ENCODE results near the gene TBC1D23. TPM values are rescaled to one million over a fixed set of nuclear protein-coding genes. Genes with fewer than 3 reads are reported as not detected.
"Not testable (repeated sequence)": the region's sequence is repeated elsewhere in the genome, so short reads cannot be mapped to it uniquely, and the experiment has no call there.

Gene TBC1D23
- polyA plus RNA-seq, 1 experiment = 65.7 TPM

DNA sequence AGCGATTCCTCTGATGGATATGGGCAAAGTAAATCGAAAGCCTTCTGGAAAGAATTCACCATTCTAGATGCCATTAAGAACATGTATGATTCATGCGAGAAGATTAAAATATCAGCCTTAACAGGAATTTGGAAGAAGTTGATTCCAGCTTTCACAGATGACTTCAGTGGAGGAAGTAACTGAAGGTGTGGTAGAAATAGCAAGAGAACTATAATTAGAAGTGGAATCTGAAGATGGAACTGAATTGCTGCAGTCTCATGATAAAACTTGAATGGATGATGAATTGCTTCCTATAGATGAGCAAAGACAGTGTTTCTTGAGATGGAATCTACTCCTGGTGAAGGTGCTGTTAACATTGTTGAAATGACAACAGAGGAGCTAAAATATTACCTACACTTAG lies 30.1 kb upstream of the TBC1D23 start:
- ChIA-PET CTCF (interaction anchor here (0.6 kb wide), 1 partner anchor 289 kb away, joined by 3 read pairs; no protein-coding TSS in a partner anchor), POLR2A (no interaction called here)
- H3K27ac ChIP-seq (ENCODE audit: low read depth, low read length) = no peak overlapping the region
- no peaks in the 10 kb centered on the region for H3K27me3 ChIP-seq (ENCODE audit: control insufficient read depth, insufficient read depth, low read length)
- TF ChIP-seq, protein P1, sequence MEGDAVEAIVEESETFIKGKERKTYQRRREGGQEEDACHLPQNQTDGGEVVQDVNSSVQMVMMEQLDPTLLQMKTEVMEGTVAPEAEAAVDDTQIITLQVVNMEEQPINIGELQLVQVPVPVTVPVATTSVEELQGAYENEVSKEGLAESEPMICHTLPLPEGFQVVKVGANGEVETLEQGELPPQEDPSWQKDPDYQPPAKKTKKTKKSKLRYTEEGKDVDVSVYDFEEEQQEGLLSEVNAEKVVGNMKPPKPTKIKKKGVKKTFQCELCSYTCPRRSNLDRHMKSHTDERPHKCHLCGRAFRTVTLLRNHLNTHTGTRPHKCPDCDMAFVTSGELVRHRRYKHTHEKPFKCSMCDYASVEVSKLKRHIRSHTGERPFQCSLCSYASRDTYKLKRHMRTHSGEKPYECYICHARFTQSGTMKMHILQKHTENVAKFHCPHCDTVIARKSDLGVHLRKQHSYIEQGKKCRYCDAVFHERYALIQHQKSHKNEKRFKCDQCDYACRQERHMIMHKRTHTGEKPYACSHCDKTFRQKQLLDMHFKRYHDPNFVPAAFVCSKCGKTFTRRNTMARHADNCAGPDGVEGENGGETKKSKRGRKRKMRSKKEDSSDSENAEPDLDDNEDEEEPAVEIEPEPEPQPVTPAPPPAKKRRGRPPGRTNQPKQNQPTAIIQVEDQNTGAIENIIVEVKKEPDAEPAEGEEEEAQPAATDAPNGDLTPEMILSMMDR (IDR thresholded peaks at IDR 0.05; ENCODE audit: low read depth, low read length) = no peak
- peaks cover 5% of the 10 kb centered on the region for H3K9me3 ChIP-seq (ENCODE audit: control insufficient read depth, insufficient read depth, low read length)
- DNase-seq (ENCODE audit: low read depth, low spot score) = no peak
- no peak overlapping the region for H3K4me3 ChIP-seq (ENCODE audit: low read depth, low read length)

DNA sequence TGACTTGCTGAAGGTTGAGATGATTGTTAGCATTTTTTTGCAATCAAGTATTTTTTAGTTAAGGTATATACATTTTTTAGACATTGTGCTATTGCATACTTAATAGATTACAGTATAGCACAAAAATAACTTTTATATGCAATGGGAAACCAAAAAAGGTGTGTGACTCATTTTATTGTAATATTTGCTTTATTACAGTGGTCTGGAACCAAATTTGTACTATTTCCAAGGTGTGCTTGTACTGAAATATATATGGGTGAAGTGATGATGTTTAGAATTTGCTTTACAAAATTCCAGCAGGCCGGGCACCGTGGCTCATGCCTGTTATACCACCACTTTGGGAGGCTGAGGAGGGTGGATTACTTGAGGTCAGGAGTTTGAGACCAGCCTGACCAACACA lies 29.1 kb upstream of the TBC1D23 start:
- Histone ChIP-seq H3K4me3 (ENCODE audit: low read depth, low read length) (no peak overlapping the region), H3K27me3 (ENCODE audit: control insufficient read depth, insufficient read depth, low read length) (no peaks in the 10 kb centered on the region), H3K9me3 (ENCODE audit: control insufficient read depth, insufficient read depth, low read length) (peaks cover 5% of the 10 kb centered on the region), H3K27ac (ENCODE audit: low read depth, low read length) (no peak overlapping the region)
- TF ChIP-seq, protein P1 (IDR thresholded peaks at IDR 0.05; ENCODE audit: low read depth, low read length) = no peak
- ChIA-PET CTCF (no interaction called here), POLR2A (no interaction called here)
- no peak for DNase-seq (ENCODE audit: low read depth, low spot score)

DNA sequence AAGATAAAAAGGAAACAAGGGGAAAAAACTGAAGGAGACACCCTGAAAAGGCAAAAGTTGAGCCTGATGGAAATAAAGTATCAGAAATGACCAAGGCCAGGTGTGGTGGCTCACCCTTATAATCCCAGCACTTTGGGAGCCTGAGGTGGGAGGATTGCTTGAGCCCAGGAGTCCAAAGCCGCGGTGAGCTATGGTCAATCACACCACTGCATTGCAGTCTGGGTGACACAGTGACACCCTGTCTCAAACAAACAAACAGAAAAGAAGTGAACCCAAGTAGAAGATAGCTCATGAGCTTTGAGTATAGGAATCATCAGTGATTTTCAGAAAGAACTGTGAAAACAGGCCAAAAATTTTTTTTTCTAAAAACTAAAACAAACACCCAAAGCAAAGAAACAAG lies 26.4 kb upstream of the TBC1D23 start:
- ChIA-PET CTCF (interaction anchor here (0.6 kb wide), 1 partner anchor 70 kb away, joined by 3 read pairs; no protein-coding TSS in a partner anchor), POLR2A (interaction anchor here (0.7 kb wide), 1 partner anchor 1348 kb away, joined by 8 read pairs; no protein-coding TSS in a partner anchor)
- no peak overlapping the region for H3K27ac ChIP-seq (ENCODE audit: low read depth, low read length)
- no peak for DNase-seq (ENCODE audit: low read depth, low spot score)
- no peaks in the 10 kb centered on the region for H3K27me3 ChIP-seq (ENCODE audit: control insufficient read depth, insufficient read depth, low read length)
- TF ChIP-seq, protein P1 (IDR thresholded peaks at IDR 0.05; ENCODE audit: low read depth, low read length) = no peak
- no peak overlapping the region for H3K4me3 ChIP-seq (ENCODE audit: low read depth, low read length)
- peaks cover 18% of the 10 kb centered on the region for H3K9me3 ChIP-seq (ENCODE audit: control insufficient read depth, insufficient read depth, low read length)

DNA sequence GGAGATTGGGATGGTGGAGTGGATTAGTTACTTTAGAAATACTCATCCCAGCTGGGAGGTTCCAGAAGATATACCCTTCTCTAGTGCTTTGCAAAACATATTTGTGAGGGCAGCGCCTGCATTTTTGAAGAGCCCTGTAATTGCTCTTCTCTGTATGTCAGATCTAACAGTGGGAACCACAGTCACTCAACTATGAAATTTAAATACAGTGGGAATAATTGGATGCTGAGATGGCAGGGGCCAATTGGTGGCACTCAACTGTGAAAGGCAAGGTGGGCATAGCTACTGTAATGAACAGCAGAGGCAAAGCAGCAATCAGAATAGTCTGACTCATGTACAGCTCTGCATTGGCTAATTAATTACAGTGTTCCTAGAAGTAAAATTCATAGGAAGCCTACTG lies 22.2 kb upstream of the TBC1D23 start:
- CTCF ChIA-PET = interaction anchor here (0.5 to 1.5 kb wide), 2 partner anchors 396 to 407 kb away, joined by 3 to 5 read pairs; no protein-coding TSS in a partner anchor

DNA sequence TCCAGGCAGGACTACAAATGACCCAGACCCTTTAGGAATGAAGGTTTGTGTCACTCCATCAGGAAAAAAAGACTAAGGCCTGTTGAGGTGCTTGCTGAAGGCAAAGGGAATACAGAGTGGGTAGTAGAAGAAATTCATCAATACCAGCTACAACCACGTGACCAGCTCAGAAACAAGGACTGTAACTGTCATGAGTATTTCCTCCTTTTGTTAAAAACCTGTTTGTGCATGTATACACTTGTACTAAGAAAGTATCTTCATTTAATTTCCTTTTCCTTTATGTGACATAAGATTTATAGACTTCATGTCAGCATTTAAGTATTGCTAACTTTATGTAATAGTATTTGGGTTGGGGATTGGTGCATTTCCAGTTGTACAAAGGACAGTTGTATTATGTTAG lies 18.3 kb upstream of the TBC1D23 start:
- H3K4me3 ChIP-seq (ENCODE audit: low read depth, low read length); CTCF ChIA-PET; DNase-seq (ENCODE audit: low read depth, low spot score); H3K27me3 ChIP-seq (ENCODE audit: control insufficient read depth, insufficient read depth, low read length); H3K27ac ChIP-seq (ENCODE audit: low read depth, low read length); POLR2A ChIA-PET: not testable (repeated sequence)
- peaks cover 14% of the 10 kb centered on the region; the same call in 1 of the 2 replicates for H3K9me3 ChIP-seq (ENCODE audit: control insufficient read depth, insufficient read depth, low read length)

More for the DNA sequence above, 22.2 kb upstream of the TBC1D23 start:
- Histone ChIP-seq H3K4me3 (ENCODE audit: low read depth, low read length) (no peak overlapping the region), H3K9me3 (ENCODE audit: control insufficient read depth, insufficient read depth, low read length) (peaks cover 14% of the 10 kb centered on the region; the same call in 1 of the 2 replicates), H3K27me3 (ENCODE audit: control insufficient read depth, insufficient read depth, low read length) (no peaks in the 10 kb centered on the region), H3K27ac (ENCODE audit: low read depth, low read length) (no peak overlapping the region)
- DNase-seq (ENCODE audit: low read depth, low spot score) = no peak
- POLR2A ChIA-PET = no interaction called here
- TF ChIP-seq, protein P1 (IDR thresholded peaks at IDR 0.05; ENCODE audit: low read depth, low read length) = no peak

Measured in AG04450 (cell line).